Measurements from ENCODE around the gene CDC6.

The CDC6 gene

DNA sequence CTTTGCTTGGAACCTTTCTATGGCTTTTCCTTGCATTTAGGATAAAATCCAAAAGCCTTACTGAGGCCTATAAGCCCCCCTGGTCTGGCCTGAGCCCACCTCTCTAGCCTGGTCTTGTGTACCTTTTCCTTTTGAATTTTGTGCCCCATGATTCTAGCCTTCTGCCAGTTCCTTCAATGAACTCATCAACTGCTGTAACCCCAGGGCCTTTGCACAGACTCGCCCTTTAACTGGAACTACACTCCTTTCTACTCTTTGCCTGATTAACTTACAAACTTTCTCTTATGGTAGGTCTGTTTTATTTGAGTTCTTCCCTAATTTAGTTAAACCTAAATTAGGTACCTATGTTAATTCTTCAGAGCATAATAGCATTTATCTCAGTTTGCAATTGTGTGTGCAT lies 52.6 kb downstream of the CDC6 start:
- DNase-seq (ENCODE audit: low read depth in 2 of 2, low spot score in 1 of 2), result no peak

DNA sequence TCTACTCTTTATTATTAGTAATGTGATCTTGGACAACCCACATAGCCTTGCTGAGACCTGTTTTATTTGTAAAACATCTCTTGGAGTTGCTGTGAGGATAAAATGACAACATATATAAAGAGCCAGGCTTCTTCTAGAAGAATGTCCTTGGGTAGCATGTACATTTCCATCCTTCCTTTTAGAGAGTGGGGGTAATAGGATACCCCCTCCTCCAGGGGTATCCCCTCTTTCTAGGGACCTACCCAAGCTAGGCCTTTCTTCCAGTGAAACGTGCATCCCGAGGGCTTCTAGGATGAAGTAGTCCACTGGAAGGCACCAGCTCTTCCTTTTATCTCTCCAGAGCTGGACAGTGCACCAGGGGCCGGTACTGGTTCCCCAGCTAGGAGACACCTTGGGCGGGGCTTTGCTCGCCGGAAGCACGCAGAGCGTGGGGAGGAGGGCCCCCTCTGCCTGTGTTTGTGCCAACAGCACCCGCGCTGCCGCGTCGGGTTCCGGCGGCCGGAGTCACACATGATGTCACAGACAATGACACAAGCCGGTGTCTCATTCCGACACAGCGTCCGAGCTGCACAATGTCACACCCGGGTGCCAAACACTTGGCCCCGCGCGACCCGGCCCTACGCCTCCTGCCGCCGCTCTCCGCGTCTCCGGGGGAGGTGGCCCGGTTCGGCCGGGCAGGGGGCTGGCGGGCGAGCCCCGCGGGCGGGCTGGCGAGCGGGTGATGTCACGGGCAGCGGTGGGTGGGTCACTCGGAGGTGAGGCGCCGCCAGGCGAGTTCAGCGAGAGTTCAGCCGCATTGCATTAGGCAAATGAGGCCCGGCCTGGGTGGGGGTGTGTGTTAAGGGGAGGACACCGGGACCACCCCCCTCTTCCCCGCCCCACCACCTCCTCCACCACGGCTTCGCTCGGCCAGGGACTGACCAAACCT lies 53.5 kb downstream of the CDC6 start:
- peak; percentile 56 to 76 for DNase-seq (ENCODE audit: low read depth in 2 of 2, low spot score in 1 of 2)

DNA sequence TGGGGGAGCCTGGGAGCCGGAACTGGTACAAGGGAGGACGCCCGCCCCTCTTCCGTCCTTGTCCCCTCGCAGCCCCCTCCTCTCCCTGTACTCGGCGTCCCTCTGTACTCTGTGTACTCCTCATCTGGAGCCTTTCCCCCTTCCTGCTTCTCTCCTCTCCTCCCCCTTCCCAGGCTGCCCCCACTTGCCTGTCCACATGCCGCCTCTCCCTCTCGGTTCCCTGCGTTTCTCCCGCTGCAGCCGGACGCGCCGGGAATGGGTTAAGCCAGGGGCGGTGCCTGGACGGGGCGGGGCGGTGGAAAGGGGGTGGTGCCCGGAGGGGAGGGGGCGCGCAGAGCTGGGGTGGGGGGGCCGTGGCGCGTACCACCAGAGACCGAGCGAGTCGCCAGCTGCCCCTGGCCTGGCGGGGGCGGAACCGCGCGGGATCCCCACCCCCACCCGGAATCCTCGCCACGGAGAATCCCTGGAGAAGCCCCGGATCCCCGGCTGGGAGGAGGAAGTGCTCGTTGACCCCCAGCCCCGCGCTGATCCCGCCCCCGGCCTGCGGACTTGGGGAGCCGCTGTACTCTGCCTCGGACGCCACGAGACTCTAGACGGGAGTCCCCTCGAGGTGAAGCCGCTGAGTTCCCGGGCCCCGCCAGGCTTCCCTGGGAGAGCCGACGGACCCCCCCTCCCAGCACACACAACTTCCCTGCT lies 54.3 kb downstream of the CDC6 start:
- no peak for DNase-seq (ENCODE audit: low read depth in 2 of 2, low spot score in 1 of 2)

DNA sequence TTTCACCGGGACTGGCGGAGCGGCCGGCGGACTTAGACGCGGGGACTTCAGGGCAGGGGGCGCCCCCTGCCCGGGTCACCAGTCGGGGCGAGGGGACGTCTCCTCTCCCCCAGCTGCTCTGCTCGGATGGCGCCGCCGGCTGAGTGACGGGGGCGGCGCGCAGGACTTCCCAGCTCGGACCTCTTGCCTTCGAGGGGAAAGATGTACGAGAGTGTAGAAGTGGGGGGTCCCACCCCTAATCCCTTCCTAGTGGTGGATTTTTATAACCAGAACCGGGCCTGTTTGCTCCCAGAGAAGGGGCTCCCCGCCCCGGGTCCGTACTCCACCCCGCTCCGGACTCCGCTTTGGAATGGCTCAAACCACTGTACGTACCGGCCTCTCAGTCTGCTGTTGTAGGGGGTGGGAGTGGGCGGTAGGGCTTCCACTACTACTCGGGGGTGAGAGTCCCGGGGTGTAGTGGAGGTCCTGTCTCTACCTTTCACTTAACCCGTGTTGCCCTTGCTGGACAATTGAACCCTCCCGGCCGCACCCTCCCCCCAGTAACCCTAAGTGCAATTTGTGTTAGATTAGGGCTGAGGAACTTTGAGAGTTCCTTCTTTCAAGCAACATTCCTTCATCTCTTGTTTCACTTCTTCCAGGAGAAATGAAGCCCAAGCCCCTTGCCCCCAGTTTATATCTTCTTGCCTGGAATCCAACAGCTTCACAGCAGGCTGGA lies 55.0 kb downstream of the CDC6 start:
- no peak for DNase-seq (ENCODE audit: low read depth in 2 of 2, low spot score in 1 of 2)

DNA sequence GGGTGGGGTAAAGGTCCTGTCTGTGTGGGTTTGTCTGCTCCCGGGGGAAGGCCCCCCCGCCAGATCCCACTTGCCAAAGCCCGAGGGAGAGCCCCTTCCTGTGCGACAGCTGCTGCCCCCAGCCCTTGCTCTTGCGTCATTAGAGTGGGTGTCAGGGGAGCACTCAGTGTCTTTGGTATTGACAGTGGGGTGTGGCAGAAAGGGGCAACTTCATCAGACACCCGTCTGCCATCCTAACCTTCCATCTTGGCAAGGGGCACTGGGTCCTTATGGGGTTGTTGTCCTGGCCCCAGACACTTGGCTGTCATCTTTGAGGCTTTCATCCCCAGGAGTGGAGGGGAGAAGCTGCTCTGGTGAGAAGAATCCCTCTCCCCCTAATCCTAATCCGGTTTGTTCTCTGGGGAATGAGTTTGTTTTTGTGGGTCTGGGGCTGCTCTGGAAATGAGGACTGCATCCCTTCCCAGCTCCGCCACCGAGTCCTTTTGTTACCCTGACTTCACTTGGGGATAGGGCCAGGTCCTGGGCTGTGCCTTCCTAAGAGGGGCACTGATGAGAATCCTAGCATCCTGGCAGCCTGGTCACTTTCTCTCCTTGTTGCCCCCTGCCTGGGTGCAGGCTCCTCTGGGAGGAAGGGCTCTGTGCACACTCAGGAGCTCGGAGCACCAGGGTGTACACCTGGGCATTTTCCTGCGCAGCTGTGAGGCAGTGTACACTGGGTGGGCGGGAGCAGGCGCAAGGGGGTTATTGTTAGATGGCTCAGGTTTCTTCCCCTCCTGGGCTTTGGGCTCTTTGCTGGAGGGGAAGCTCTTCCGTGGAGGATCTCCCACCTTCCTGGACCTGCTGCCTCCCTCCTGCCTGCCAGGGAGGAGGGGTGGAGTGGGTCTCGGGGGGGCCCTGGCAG lies 55.8 kb downstream of the CDC6 start:
- DNase-seq (ENCODE audit: low read depth in 2 of 2, low spot score in 1 of 2), result no peak

DNA sequence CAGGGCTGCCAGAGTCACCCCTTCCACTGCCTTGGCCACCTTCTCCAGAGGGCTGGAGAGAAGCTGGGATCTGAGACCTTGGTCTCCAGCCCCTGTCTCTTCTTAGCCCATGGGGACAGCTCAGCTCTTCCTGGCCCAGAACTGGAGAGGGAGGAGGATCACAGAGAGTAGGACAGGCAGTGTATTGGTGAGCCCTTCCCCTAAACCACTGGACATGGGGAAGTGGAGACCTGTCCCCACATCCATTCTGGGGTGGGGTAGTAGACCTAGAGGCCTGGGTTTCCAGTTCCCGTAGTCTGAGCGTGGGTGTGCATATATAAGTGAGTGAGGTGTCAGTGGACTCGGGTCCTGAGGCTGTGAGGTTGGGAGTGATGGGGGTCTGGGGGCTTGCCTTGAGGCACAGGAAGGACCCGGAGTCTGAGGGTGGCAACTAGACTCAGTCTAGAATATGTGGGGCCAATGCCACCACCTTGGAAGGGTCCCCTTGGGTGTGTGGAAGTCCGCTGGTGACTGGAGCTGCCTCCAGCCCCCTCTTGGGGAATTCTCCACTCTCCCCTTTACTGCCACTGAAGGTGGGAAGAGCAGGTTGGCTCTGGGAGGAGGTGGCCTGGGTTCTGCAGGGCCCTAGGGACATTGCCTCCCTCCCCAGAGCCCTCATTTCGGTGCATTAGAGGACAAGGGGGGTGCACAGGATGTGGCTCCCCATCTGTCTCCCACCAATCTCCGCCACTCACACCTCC lies 56.9 kb downstream of the CDC6 start:
- DNase-seq (ENCODE audit: low read depth in 2 of 2, low spot score in 1 of 2), result no peak

DNA sequence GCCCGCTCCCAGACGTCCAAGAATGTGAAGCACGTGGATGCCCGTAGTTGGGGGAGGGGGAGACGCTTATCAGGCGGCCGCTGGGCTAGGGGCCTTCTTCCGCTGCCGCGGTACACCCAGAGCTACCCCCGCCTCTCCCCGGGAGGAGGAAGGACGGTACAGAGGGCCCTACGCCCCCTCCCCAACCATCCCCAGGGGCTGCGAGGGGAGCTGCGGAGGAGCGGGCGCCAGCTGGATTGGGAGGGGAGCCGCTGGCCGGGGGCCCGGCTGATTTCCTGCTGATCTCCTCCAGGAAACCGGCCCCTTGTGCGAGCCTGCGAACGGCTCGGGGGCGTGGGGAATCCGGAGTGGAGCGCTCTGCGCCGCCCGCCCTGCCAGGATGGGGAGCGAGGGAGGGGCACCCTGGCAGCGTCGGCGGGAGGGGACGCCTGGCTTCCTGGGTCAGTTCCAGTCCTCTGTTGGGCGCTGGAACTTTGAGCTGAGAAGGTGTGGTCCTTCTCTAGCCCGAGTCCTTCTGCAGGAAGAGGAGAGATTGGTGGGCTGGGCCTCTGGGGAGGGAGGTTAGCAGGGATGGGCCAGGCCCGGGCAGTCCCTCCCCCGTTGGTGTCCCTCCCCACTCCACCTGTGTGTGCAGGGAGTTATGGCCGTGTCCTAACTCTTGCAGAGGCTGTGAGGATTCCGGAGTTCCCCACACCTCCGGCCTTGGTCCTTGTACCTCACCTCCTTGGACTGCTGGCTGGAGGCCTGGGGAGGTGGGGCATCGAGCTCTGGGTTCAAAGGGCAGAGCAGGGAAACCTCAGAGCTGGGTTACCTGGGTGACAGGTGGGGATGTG lies 57.7 kb downstream of the CDC6 start:
- DNase-seq (ENCODE audit: low read depth in 2 of 2, low spot score in 1 of 2), result no peak

DNA sequence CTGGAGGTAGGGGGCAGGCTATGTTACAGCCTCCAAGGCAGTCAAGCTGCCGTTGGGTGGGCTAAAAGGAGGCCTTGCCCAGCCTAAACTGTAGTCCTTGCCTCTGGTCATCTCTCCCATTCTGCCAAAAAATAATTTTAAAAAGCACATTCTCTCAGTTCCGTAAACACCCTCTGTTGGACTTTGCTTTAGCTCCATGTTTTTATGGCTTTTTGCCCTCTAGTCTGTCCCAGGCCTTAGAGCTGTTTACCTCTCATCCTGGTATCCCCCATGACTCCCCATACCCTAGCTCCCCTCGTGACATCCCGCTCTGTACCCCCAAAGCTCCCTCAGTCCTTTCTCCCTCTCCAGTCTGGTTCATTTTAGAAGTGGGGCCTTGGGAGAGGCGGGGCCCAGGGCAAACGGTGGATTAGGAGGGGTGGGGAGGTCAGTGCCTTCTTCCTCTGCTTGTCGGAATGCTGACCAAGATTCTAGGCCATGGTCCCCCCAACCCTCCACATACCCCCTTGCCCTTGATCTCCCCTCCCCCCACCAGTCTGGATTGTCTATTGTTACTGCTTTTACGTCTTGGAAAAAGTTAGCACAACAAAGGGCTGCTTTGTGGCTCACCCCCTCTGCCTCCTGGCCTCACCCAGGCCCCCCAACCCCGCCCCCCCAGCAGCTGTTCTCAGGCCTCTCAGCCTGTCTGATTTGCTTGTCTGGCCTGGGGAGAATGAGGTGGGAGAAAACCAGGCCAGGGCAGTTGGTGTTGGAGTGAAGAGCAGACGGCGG lies 58.5 kb downstream of the CDC6 start:
- no peak for DNase-seq (ENCODE audit: low read depth in 2 of 2, low spot score in 1 of 2)

GRCh38 chr17:40346765-40347158 lies 59.1 kb downstream of the CDC6 start:
- DNase-seq (ENCODE audit: low read depth in 2 of 2, low spot score in 1 of 2), result no peak

- no peak for DNase-seq (ENCODE audit: low read depth in 2 of 2, low spot score in 1 of 2)
Measured at GRCh38 chr17:40347319-40348135, 59.8 kb downstream of the CDC6 start.

DNA sequence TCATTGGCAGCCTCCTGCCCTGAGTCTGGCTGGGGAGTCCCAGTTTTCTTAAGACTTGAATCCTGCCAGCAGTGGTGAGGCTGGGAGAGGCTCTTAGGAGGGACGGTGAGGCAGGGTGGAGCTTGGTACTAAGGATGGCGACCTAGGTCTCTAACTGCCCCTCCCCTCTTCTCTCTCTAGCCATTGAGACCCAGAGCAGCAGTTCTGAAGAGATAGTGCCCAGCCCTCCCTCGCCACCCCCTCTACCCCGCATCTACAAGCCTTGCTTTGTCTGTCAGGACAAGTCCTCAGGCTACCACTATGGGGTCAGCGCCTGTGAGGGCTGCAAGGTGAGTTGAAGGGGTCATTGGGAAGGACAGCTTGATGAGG lies 60.4 kb downstream of the CDC6 start:
- no peak for DNase-seq (ENCODE audit: low read depth in 2 of 2, low spot score in 1 of 2)

GRCh38 chr17:40348562-40349476 lies 61.1 kb downstream of the CDC6 start:
- DNase-seq (ENCODE audit: low read depth in 2 of 2, low spot score in 1 of 2), result no peak

GRCh38 chr17:40349477-40349894 lies 61.8 kb downstream of the CDC6 start:
- DNase-seq (ENCODE audit: low read depth in 2 of 2, low spot score in 1 of 2), result no peak

- no peak for DNase-seq (ENCODE audit: low read depth in 2 of 2, low spot score in 1 of 2)
Measured at GRCh38 chr17:40349895-40350688, 62.4 kb downstream of the CDC6 start.

DNA sequence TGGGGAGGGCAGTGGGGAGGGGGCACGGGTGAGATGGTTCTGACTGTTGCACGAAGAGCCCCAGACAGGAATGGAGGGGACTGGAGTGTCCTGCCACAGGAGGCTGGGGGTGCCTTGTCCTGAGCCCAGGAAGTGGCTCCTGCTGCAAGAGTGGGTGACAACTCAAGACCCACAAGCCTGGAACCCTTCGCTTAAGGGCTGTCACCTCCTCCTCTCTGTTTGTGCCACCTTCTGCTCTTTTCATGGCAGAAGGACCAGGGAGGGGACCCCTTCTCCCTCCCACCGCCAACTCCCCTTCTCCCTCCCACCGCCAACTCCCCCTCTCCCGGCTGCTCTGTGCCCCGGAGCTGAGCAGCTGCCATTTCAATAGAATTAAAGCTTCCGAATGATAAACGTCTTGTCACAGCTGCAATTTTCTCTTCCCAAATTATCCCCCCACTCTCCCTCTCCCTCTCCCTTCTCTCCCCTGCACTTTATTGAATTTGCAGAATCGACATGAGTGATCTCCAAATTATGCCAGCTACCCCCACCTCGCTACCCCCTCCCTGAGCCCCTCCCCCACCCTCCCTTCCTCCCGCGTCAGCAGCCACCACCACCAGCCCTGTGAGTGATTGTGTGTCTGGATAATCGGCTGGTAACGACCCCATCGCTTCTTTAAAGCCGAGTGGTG lies 63.1 kb downstream of the CDC6 start:
- DNase-seq (ENCODE audit: low read depth in 2 of 2, low spot score in 1 of 2), result no peak
